ENCODE results near the gene SPOCD1. TPM values are rescaled to one million over a fixed set of nuclear protein-coding genes. Genes with fewer than 3 reads are reported as not detected.

Gene SPOCD1
- total and polyA plus RNA-seq, 4 donors = under 0.01 to 0.19 (median 0.12) TPM; not detected in 1

DNA sequence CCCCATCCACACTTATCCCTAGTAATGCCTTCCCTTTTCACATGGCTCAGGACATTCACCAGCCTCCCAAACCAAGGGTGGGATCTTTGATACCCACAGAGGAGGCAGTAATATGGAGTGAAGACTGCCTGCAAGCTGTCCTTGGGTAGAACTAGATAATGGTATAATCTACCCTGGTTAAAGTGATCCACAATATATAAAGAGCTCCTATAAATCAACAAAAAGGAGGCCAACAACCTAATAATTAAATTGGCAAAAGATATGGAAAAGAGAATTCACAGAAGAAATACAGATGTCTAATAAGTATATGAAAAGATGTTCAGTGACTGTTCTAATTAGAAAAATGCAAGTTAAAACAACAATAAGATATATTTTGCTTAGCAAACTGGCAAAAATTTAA lies 30.7 kb upstream of the SPOCD1 start (continued):
- TF ChIP-seq, protein P1, sequence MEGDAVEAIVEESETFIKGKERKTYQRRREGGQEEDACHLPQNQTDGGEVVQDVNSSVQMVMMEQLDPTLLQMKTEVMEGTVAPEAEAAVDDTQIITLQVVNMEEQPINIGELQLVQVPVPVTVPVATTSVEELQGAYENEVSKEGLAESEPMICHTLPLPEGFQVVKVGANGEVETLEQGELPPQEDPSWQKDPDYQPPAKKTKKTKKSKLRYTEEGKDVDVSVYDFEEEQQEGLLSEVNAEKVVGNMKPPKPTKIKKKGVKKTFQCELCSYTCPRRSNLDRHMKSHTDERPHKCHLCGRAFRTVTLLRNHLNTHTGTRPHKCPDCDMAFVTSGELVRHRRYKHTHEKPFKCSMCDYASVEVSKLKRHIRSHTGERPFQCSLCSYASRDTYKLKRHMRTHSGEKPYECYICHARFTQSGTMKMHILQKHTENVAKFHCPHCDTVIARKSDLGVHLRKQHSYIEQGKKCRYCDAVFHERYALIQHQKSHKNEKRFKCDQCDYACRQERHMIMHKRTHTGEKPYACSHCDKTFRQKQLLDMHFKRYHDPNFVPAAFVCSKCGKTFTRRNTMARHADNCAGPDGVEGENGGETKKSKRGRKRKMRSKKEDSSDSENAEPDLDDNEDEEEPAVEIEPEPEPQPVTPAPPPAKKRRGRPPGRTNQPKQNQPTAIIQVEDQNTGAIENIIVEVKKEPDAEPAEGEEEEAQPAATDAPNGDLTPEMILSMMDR (IDR thresholded peaks at IDR 0.05; ENCODE audit: low read depth, low read length, missing input control) = no peak
- TF ChIP-seq SP1 (IDR thresholded peaks at IDR 0.05) (no peak), GABPA (IDR thresholded peaks at IDR 0.05 in 1 of 2, conservative IDR thresholded peaks at IDR 0.05 in 1 of 2) (no peak), NR2F2 (IDR thresholded peaks at IDR 0.05) (no peak), RAD21 (IDR thresholded peaks at IDR 0.05) (no peak), RXRA (IDR thresholded peaks at IDR 0.05) (no peak), JUND (IDR thresholded peaks at IDR 0.05) (no peak), TAF1 (conservative IDR thresholded peaks at IDR 0.05) (no peak)

DNA sequence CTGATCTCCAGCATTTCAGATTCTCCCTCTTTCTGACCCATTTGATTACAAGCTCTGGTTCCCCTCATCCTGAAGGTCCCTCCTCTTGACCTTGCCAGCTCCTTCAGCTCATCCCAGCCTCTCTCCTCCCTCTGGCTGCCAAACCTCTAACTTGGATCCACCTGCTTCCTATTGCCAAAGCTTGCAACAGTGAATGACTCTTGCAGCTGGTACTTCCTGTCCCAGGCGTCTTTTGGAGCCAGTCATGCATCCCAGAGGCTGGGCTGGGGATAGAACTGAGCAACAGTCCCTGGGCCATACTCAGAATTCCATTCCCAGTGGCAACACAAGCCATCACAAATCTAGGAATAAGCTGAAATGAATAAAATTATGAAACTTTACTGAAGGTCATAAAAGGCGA lies 27.7 kb upstream of the SPOCD1 start:
- Histone ChIP-seq H3K4me1 (ENCODE audit: control insufficient read depth in 4 of 4, insufficient read depth in 4 of 4, low read length in 3 of 4) (no peaks in the 10 kb centered on the region), H3K27ac (ENCODE audit: low read depth in 1 of 2, low read length in 2 of 2) (no peak overlapping the region), H3K36me3 (ENCODE audit: control insufficient read depth in 4 of 4, insufficient read depth in 3 of 4, low read depth in 1 of 4, low read length in 3 of 4) (no peaks in the 10 kb centered on the region), H3K9me3 (ENCODE audit: control insufficient read depth in 4 of 4, low read length in 3 of 4) (no peaks in the 10 kb centered on the region), H3K9ac (ENCODE audit: low read depth in 1 of 2, low read length in 2 of 2) (no peak overlapping the region), H3K27me3 (ENCODE audit: control insufficient read depth in 4 of 4, insufficient read depth in 4 of 4, low read length in 3 of 4) (no peaks in the 10 kb centered on the region), H3K4me3 (ENCODE audit: low read depth in 1 of 3, low read length in 3 of 3) (no peak overlapping the region)
- TF ChIP-seq HNF4A (conservative IDR thresholded peaks at IDR 0.05) (no peak), RAD21 (IDR thresholded peaks at IDR 0.05) (no peak), GABPA (IDR thresholded peaks at IDR 0.05 in 1 of 2, conservative IDR thresholded peaks at IDR 0.05 in 1 of 2) (no peak), SP1 (IDR thresholded peaks at IDR 0.05) (no peak), FOXA1 (IDR thresholded peaks at IDR 0.05) (no peak), YY1 (IDR thresholded peaks at IDR 0.05) (no peak), FOXA2 (IDR thresholded peaks at IDR 0.05) (no peak), NR2F2 (IDR thresholded peaks at IDR 0.05) (no peak), JUND (IDR thresholded peaks at IDR 0.05) (no peak), HNF4G (IDR thresholded peaks at IDR 0.05) (no peak), EGR1 (IDR thresholded peaks at IDR 0.05; ENCODE audit: low read depth in 2 of 2) (no peak)
- TF ChIP-seq, protein P2, sequence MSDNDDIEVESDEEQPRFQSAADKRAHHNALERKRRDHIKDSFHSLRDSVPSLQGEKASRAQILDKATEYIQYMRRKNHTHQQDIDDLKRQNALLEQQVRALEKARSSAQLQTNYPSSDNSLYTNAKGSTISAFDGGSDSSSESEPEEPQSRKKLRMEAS (IDR thresholded peaks at IDR 0.05) = no peak
- TF ChIP-seq, protein P1 (IDR thresholded peaks at IDR 0.05; ENCODE audit: low read depth, low read length, missing input control) = no peak
- TF ChIP-seq, protein P3, sequence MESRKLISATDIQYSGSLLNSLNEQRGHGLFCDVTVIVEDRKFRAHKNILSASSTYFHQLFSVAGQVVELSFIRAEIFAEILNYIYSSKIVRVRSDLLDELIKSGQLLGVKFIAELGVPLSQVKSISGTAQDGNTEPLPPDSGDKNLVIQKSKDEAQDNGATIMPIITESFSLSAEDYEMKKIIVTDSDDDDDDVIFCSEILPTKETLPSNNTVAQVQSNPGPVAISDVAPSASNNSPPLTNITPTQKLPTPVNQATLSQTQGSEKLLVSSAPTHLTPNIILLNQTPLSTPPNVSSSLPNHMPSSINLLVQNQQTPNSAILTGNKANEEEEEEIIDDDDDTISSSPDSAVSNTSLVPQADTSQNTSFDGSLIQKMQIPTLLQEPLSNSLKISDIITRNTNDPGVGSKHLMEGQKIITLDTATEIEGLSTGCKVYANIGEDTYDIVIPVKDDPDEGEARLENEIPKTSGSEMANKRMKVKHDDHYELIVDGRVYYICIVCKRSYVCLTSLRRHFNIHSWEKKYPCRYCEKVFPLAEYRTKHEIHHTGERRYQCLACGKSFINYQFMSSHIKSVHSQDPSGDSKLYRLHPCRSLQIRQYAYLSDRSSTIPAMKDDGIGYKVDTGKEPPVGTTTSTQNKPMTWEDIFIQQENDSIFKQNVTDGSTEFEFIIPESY (IDR thresholded peaks at IDR 0.05) = no peak
- TF ChIP-seq, protein P4, sequence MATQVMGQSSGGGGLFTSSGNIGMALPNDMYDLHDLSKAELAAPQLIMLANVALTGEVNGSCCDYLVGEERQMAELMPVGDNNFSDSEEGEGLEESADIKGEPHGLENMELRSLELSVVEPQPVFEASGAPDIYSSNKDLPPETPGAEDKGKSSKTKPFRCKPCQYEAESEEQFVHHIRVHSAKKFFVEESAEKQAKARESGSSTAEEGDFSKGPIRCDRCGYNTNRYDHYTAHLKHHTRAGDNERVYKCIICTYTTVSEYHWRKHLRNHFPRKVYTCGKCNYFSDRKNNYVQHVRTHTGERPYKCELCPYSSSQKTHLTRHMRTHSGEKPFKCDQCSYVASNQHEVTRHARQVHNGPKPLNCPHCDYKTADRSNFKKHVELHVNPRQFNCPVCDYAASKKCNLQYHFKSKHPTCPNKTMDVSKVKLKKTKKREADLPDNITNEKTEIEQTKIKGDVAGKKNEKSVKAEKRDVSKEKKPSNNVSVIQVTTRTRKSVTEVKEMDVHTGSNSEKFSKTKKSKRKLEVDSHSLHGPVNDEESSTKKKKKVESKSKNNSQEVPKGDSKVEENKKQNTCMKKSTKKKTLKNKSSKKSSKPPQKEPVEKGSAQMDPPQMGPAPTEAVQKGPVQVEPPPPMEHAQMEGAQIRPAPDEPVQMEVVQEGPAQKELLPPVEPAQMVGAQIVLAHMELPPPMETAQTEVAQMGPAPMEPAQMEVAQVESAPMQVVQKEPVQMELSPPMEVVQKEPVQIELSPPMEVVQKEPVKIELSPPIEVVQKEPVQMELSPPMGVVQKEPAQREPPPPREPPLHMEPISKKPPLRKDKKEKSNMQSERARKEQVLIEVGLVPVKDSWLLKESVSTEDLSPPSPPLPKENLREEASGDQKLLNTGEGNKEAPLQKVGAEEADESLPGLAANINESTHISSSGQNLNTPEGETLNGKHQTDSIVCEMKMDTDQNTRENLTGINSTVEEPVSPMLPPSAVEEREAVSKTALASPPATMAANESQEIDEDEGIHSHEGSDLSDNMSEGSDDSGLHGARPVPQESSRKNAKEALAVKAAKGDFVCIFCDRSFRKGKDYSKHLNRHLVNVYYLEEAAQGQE (IDR thresholded peaks at IDR 0.05) = no peak
- TF ChIP-seq, protein P5, sequence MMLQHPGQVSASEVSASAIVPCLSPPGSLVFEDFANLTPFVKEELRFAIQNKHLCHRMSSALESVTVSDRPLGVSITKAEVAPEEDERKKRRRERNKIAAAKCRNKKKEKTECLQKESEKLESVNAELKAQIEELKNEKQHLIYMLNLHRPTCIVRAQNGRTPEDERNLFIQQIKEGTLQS (IDR thresholded peaks at IDR 0.05) = no peak
- DNase-seq (ENCODE audit: low spot score) = no peak
- 84% methylated on average over 2 of the region's 2 CpGs for WGBS

Measured in liver (tissue), 9 donors.